Measurements from ENCODE around the gene SV2C.
A peak's percentile ranks its signal among the peaks of the same experiment; 100 is the strongest.
"Not testable (repeated sequence)": the region's sequence is repeated elsewhere in the genome, so short reads cannot be mapped to it uniquely, and the experiment has no call there.

Gene SV2C, protein sequence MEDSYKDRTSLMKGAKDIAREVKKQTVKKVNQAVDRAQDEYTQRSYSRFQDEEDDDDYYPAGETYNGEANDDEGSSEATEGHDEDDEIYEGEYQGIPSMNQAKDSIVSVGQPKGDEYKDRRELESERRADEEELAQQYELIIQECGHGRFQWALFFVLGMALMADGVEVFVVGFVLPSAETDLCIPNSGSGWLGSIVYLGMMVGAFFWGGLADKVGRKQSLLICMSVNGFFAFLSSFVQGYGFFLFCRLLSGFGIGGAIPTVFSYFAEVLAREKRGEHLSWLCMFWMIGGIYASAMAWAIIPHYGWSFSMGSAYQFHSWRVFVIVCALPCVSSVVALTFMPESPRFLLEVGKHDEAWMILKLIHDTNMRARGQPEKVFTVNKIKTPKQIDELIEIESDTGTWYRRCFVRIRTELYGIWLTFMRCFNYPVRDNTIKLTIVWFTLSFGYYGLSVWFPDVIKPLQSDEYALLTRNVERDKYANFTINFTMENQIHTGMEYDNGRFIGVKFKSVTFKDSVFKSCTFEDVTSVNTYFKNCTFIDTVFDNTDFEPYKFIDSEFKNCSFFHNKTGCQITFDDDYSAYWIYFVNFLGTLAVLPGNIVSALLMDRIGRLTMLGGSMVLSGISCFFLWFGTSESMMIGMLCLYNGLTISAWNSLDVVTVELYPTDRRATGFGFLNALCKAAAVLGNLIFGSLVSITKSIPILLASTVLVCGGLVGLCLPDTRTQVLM
- long read RNA-seq, donor 1, result 0 reads
- long read RNA-seq, donor 2, result 0 reads
- long read RNA-seq, donor 3, result 0 reads
- long read RNA-seq, donor 4, result 0 reads
- long read RNA-seq, donor 5, result 0 reads
- long read RNA-seq, donor 6, result 0 reads
- long read RNA-seq, donor 7, result 0 reads
- long read RNA-seq, donor 8, result 0 reads

DNA sequence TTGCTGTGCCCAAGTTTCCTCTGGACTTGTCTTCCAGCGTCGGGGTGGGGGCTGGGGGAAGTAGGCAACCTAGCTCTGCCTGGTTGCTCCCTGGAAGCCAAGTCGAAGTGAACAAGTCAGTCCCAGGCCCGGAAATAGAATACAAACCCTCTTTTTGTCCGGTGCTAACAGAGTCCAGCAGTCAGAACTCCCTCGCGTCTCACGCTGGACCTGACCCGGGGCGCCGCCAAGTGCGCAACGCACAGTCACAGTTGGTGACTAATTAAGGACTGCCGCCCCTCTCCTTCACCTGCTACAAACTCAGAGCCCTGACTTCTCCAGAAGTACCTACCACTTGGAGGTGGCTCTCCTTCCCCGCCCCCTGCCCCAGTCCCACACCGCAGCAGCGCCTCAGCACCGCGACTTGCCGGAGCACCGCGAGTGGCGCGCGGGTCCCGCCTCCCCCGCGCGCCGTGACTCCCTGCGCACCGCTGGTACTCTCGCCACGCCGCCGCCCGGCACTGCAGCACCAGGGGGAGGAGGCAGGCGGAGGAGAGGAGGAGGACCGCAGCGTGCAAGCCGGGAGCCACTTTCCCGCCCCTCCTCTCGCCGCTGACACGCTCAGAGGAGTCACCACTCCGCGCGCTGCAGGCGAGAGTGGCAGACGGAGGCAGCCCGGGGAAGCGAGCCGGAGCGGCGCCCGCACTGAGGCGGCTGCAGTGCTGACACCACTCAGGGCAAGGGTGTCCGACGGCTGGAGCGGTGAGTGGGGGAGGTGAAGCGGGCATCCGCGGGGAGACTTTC, at the start of gene SV2C:
SV2C (plus strand) TSS at position 612 of the 783 bp plus-strand sequence. CDS start 48,368 bp downstream, outside the sequence.
- peak; percentile 69 for DNase-seq

DNA sequence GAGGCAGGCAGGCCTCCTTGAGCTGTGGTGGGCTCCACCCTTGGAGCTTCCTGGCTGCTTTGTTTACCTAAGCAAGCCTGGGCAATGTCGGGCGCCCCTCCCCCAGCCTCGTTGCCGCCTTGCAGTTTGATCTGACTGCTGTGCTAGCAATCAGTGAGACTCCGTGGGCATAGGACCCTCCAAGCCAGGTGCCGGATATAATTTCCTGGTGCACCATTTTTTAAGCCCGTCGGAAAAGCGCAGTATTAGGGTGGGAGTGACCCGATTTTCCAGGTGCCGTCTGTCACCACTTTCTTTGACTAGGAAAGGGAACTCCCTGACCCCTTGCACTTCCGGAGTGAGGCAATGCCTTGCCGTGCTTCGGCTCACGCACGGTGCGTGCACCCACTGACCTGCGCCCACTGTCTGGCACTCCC, 45.4 kb upstream of the SV2C start:
- not testable (repeated sequence) for DNase-seq

DNA sequence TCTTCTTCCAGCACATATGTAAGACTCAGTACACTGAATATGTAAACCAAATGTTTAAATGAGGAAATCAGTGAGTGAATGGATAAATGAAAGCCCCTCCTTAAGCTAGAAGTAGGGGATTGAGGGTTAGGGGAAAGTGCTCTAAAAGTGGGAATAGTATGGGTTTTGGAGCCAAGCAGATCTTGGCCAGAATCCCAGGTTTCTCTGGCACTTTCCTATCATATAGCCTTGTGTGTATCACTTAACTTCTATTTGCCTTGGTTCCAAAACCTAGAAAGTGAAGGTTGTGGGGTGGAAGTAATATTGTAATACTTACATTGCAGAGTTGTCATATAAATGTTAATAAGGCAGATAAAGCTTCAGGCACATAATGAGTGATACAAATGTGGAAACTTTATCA, 45.0 kb upstream of the SV2C start:
- DNase-seq, result no peak

GRCh38 chr5:76040806-76041205, 42.4 kb upstream of the SV2C start:
- no peak for DNase-seq

- no peak for DNase-seq
These were observed 41.3 kb upstream of the SV2C start for GRCh38 chr5:76041863-76042262.

DNA sequence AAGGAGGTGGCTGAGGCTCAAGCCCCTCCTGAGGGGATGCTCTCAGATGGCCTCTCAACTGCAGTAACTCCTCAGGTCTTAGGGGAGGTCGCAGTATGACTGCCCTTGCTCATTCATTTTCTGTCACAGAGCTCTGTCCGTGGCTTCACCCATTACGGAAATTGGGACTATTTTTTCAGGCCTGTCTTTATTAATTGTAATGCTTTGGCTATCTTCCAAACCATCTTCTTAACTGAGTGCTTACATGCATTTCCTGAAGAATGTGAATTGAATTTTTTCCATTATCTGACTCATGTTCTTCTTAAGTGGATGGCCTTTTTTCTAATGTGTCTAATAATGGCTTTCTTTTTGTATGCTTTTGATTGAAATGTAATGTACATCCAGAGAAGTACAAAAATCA, 36.4 kb upstream of the SV2C start:
- no peak for DNase-seq

DNA sequence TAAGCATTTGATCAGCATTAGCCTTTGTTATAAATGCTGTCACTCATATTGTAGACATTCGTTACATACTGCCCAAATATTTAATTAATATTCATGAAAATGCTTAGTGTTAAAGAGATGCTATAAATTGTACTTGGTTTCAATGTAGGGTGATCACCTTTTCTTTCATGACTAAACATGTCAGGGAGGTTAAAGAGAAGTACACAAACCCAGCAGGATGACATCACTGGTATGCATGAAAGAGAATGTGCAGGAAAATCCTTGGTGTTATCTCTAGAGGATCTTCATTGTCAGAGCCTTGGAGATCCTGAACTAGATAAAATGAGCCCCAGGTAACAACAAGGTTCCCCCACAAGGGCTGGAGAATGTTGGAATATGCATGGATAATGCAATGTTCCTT, 33.0 kb upstream of the SV2C start:
- no peak for DNase-seq

- no peak for DNase-seq
These were observed 20.6 kb upstream of the SV2C start for GRCh38 chr5:76062502-76063041.

DNA sequence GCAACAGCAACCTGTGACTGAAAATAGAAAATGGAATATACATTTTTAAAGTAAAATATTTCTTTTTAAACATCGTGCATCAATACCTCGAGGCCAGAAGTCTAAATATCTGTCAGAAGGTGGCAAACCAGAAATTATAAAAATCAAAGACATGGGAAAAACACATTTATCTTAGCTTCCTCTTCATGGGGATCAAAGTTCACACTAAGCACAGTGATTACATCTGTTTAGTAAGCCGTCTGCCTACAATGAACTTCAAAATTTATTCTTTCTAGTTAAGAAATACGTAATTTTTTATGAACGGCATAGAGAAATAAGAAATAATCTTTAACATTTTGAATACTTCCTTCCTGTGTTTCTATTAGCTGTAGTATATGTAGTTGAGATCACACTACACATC, 17.9 kb upstream of the SV2C start:
- no peak for DNase-seq

DNA sequence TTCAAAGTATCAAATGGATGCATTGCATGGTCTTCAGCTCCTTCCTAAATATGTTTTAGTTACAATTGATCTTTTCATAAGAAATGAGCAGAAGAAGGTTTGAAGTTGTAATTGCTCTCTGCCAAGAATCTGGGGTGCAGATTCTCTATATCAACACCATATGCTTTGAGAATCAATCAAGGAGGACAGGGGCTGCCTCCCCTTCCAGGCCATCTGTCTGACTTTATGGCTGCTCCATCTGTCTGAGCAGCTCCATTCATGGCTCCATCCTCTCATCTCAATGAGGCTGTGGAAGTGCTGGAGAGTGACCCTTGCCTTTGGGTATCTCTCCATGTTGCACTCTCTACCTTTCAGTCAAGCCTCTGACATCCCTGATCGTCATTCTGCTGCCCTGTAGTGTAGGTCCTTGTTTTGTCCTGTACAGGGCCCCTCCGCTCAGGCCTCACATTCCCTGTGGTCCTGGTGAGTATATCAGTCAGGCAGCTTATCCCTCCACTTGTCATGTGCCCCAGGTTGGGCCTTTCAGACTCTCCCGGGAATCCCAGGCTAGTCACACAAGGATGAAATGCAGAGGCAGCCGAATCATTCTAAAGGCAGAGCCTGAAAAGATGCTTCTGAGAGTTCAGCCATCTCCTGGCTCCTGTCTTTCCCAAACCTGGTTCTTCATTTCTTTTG, 14.0 kb upstream of the SV2C start:
- DNase-seq, result no peak

DNA sequence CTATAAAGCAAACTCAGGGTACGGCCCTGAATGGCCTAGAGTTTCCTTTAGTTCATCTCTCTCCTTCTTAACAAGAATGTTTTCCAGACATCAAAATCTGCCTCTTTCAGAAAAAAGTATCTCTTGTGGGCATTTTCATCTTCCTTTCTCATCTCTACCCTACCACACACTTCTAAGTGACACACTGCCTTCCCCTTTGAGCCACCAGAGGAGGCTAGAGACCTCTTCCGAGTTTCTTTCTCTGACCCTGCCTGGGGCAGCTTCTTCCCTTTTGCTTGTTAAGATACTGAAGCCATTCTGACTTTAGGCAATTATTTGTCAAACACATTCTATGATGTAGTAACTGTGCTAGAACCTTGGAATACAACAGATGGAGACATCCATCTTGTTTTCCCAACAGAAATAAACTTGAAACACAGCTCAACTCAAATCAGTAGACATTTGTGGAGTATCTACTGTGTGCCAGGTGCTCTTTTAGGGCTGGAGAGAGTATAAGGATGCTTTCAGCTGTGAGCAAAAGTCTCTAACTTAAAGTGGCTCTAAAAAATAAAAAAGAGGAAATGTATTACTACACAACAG, 8.6 kb upstream of the SV2C start:
- no peak for DNase-seq

- DNase-seq, result peak; percentile 19
These were observed 1.1 kb upstream of the SV2C start for GRCh38 chr5:76081811-76082771.

- DNase-seq, result peak; percentile 47
These were observed 642 bp downstream of the SV2C start for GRCh38 chr5:76083555-76084495.

DNA sequence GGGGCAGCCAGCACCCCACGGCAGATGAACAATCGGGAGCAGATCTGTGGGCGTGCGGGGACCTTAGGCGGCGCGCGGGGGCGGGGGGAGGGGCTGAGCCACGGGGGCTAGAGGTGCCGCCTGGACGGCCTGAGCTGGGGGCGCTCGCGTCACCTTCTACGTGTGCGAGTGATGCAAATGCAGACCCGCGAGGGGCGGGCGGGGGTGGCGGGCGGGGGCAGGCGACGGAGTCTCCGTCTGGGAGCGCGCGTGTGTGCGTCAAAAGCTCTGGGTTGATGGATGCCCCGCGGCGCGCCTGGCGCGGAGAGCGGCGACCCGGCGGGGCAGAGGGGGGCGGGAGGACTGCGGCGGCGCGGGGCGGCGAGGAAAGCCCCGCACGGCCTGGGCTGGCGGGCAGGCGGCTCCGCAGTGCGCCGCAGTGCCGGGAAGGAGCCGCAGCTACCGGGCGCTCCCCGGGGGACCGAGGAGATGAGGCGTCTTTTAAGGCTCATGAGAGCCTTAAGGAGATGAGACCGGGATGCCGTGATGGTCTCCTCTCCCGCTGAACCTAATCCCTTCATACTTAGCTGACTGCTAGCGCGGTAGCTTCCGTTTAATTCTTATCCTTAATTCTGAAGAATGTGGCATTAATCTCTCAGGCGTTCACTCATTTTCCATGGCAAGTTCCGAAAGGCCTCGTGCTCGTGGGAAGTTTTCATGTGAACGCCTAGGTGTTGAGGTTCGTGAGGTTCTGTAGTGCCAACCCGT, 1.5 kb downstream of the SV2C start:
- no peak for DNase-seq

DNA sequence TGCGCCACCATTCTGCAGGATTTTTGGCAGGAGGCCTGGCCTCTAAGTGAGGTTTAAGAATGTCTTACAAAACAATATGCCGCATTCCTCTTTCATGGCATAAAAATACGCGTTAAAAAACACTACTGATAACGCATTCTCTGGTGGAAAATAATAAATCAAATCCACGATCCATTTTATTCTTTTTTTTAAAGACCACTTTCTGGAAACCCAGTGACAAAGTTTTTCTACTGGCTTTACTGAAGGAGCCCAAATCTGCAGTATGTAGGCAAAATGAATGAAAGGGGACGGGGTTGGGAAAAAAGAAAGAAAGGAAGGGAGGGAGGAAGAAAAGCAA, 2.0 kb downstream of the SV2C start:
- DNase-seq, result no peak

GRCh38 chr5:76086095-76086494, 2.9 kb downstream of the SV2C start:
- no peak for DNase-seq

DNA sequence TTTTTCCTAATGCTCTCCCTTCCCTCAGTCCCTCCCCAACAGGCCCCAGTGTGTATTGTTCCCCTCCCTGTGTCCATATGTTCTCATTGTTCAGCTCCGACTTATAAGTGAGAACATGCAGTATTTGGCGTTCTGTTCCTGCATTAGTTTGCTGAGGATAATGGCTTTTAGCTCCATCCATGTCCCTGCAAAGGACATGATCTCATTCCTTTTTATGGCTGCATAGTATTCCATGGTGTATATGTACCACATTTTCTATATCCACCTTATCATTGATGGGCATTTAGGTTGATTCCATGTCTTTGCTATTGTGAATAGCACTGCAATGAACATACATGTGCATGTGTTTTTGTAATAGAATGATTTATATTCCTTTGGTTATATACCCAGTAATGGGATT, 6.0 kb downstream of the SV2C start:
- DNase-seq, result not testable (repeated sequence)

GRCh38 chr5:76091351-76091750, 8.2 kb downstream of the SV2C start:
- no peak for DNase-seq
